H1 (cell line): ENCODE measurements around the gene OTUD1. TPM values are rescaled to one million over a fixed set of nuclear protein-coding genes. Genes with fewer than 3 reads are reported as not detected.

Experiments used
- CBX5 ChIP-seq: fragments of 300-800, 300-1000 bp; sonication (generic); IDR thresholded peaks from 2 replicates; pipeline ENCODE4 v1.7.1; 2016; ENCODE audit warnings: antibody characterized with exemption, low read length, low read depth
- CBX8 ChIP-seq: fragments of 300-800, 300-1000 bp; sonication (generic); IDR thresholded peaks from 2 replicates; pipeline ENCODE4 v1.7.1; 2016; ENCODE audit warnings: low read depth, low read length, borderline replicate concordance
- NANOG ChIP-seq: IDR thresholded peaks from 2 replicates; pipeline ENCODE4 v1.6.1; 2011; ENCODE audit warnings: low read length, low read depth, mild to moderate bottlenecking, inconsistent platforms; ENCODE audit not compliant: insufficient read depth, poor library complexity, severe bottlenecking
- PHF8 ChIP-seq: fragments of 200-600 bp; sonication (generic); conservative IDR thresholded peaks from 2 replicates; pipeline ENCODE4 v1.7.1; 2012; ENCODE audit warnings: low read depth, mild to moderate bottlenecking, inconsistent platforms, low read length, moderate library complexity
- RAD21 ChIP-seq, 2 experiments: IDR thresholded peaks in 1 of 2; conservative IDR thresholded peaks in 1 of 2; 2 replicates each; pipeline ENCODE4 v1.6.1; 2011; ENCODE audit warnings: low read depth in 2 of 2, low read length in 2 of 2, improper control_type of control experiment in 1 of 2, inconsistent platforms in 1 of 2, mild to moderate bottlenecking in 1 of 2, moderate library complexity in 1 of 2
- SP1 ChIP-seq: IDR thresholded peaks from 2 replicates; pipeline ENCODE4 v1.6.1; 2011; ENCODE audit warnings: low read depth, low read length
- ZNF274 ChIP-seq: IDR thresholded peaks from 2 replicates; pipeline ENCODE4 v1.7.0; 2012; ENCODE audit warnings: low read length, borderline replicate concordance; ENCODE audit errors: extremely low read depth
- polyA plus RNA-seq, 7 experiments: library from polyadenylated mRNA; depleted of rRNA in 3 of 7; stranded (reverse) in 5 of 7; unstranded in 2 of 7; fragments of >200 nt in 5 of 7; fragments of 200-250 nt in 2 of 7; gene quantifications; 1 replicate in 5 of 7; 2 replicates in 1 of 7; 4 replicates in 1 of 7; pipeline versions ENCODE4 v1.2.1 to v1.2.3, GENCODE V29; 2011 to 2013; ENCODE audit warnings: missing spikeins in 2 of 7, mixed read lengths in 2 of 7
- total RNA-seq: library from RNA; stranded (reverse); fragmentation: NEBNext Ultra II Directional; extraction: Animal tissue kit (Norgen Biotek cat#: 25700); gene quantifications from 2 replicates; pipeline ENCODE4 v1.2.1, GENCODE V29; 2021
- TF ChIP-seq, protein P1 (sequence below): fragments of 300-600 bp; sonication (generic); IDR thresholded peaks from 2 replicates; pipeline ENCODE4 v1.7.1; 2012; ENCODE audit warnings: low read length, moderate library complexity, mild to moderate bottlenecking, inconsistent platforms; ENCODE audit not compliant: insufficient replicate concordance
- TF ChIP-seq, protein P2 (sequence below): IDR thresholded peaks from 2 replicates; pipeline ENCODE4 v1.6.1; 2012; ENCODE audit warnings: low read length, inconsistent platforms

Gene OTUD1
- total and polyA plus RNA-seq, 2 of the 8 experiments (the other 6 are each of a cell fraction or from before 2014, with no cell fraction given) = 1.3 to 7.1 TPM

DNA sequence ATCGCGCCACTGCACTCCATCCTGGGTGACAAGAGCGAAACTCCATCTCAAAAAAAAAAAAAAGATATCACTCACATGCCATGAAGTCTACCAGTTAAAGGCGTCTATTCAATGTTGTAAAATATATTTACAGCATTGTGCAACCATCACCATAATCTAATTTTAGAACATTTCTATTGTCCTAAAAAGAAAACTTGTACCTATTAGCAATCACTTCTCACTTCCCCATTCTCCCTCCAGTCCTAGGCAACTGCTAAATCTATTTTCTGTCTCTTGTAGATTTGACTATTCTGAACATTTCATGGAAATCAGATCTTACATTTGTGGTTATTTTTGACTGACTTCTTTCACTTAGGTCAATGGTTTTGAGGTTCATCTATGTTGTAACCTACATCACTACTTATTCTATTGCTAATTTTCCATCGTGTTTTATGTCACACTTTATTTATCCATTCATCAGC is 25.2 kb upstream of the OTUD1 start (continued):
- TF ChIP-seq, protein P1, sequence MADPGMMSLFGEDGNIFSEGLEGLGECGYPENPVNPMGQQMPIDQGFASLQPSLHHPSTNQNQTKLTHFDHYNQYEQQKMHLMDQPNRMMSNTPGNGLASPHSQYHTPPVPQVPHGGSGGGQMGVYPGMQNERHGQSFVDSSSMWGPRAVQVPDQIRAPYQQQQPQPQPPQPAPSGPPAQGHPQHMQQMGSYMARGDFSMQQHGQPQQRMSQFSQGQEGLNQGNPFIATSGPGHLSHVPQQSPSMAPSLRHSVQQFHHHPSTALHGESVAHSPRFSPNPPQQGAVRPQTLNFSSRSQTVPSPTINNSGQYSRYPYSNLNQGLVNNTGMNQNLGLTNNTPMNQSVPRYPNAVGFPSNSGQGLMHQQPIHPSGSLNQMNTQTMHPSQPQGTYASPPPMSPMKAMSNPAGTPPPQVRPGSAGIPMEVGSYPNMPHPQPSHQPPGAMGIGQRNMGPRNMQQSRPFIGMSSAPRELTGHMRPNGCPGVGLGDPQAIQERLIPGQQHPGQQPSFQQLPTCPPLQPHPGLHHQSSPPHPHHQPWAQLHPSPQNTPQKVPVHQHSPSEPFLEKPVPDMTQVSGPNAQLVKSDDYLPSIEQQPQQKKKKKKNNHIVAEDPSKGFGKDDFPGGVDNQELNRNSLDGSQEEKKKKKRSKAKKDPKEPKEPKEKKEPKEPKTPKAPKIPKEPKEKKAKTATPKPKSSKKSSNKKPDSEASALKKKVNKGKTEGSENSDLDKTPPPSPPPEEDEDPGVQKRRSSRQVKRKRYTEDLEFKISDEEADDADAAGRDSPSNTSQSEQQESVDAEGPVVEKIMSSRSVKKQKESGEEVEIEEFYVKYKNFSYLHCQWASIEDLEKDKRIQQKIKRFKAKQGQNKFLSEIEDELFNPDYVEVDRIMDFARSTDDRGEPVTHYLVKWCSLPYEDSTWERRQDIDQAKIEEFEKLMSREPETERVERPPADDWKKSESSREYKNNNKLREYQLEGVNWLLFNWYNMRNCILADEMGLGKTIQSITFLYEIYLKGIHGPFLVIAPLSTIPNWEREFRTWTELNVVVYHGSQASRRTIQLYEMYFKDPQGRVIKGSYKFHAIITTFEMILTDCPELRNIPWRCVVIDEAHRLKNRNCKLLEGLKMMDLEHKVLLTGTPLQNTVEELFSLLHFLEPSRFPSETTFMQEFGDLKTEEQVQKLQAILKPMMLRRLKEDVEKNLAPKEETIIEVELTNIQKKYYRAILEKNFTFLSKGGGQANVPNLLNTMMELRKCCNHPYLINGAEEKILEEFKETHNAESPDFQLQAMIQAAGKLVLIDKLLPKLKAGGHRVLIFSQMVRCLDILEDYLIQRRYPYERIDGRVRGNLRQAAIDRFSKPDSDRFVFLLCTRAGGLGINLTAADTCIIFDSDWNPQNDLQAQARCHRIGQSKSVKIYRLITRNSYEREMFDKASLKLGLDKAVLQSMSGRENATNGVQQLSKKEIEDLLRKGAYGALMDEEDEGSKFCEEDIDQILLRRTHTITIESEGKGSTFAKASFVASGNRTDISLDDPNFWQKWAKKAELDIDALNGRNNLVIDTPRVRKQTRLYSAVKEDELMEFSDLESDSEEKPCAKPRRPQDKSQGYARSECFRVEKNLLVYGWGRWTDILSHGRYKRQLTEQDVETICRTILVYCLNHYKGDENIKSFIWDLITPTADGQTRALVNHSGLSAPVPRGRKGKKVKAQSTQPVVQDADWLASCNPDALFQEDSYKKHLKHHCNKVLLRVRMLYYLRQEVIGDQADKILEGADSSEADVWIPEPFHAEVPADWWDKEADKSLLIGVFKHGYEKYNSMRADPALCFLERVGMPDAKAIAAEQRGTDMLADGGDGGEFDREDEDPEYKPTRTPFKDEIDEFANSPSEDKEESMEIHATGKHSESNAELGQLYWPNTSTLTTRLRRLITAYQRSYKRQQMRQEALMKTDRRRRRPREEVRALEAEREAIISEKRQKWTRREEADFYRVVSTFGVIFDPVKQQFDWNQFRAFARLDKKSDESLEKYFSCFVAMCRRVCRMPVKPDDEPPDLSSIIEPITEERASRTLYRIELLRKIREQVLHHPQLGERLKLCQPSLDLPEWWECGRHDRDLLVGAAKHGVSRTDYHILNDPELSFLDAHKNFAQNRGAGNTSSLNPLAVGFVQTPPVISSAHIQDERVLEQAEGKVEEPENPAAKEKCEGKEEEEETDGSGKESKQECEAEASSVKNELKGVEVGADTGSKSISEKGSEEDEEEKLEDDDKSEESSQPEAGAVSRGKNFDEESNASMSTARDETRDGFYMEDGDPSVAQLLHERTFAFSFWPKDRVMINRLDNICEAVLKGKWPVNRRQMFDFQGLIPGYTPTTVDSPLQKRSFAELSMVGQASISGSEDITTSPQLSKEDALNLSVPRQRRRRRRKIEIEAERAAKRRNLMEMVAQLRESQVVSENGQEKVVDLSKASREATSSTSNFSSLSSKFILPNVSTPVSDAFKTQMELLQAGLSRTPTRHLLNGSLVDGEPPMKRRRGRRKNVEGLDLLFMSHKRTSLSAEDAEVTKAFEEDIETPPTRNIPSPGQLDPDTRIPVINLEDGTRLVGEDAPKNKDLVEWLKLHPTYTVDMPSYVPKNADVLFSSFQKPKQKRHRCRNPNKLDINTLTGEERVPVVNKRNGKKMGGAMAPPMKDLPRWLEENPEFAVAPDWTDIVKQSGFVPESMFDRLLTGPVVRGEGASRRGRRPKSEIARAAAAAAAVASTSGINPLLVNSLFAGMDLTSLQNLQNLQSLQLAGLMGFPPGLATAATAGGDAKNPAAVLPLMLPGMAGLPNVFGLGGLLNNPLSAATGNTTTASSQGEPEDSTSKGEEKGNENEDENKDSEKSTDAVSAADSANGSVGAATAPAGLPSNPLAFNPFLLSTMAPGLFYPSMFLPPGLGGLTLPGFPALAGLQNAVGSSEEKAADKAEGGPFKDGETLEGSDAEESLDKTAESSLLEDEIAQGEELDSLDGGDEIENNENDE = no peak
- no peak for TF ChIP-seq CBX5
- no peak for TF ChIP-seq PHF8
- TF ChIP-seq RAD21 (IDR thresholded peaks at IDR 0.05 in 1 of 2, conservative IDR thresholded peaks at IDR 0.05 in 1 of 2; ENCODE audit: low read depth in 2 of 2, low read length in 2 of 2) = no peak
- no peak for TF ChIP-seq ZNF274
- TF ChIP-seq, protein P2, sequence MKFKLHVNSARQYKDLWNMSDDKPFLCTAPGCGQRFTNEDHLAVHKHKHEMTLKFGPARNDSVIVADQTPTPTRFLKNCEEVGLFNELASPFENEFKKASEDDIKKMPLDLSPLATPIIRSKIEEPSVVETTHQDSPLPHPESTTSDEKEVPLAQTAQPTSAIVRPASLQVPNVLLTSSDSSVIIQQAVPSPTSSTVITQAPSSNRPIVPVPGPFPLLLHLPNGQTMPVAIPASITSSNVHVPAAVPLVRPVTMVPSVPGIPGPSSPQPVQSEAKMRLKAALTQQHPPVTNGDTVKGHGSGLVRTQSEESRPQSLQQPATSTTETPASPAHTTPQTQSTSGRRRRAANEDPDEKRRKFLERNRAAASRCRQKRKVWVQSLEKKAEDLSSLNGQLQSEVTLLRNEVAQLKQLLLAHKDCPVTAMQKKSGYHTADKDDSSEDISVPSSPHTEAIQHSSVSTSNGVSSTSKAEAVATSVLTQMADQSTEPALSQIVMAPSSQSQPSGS = no peak
- no peak for TF ChIP-seq SP1
- TF ChIP-seq CBX8 = no peak
- TF ChIP-seq NANOG = no peak
